Ascending aorta (tissue), 2 donors: Measurements from ENCODE around the gene ARRDC2. TPM values are rescaled to one million over a fixed set of nuclear protein-coding genes. Genes with fewer than 3 reads are reported as not detected.
"Not testable (repeated sequence)": the region's sequence is repeated elsewhere in the genome, so short reads cannot be mapped to it uniquely, and the experiment has no call there.

ENCODE experiments used
- DNase-seq, 2 donors: peaks; one replicate each; pipeline ENCODE4 v3.0.0-alpha.2; 2019; ENCODE audit warnings: low spot score in 2 of 2
- H3K27ac ChIP-seq, 2 donors: fragments of 200-600 bp; sonication (generic); one replicate each; pipeline ENCODE4 v1.5.1; 2016 to 2017; ENCODE audit warnings: mild to moderate bottlenecking in 1 of 2
- H3K27me3 ChIP-seq: fragments of 200-600 bp; sonication (generic); one replicate; pipeline ENCODE4 v1.5.1; 2017
- H3K36me3 ChIP-seq, 2 donors: fragments of 200-600 bp; sonication (generic); one replicate each; pipeline ENCODE4 v1.5.1; 2016
- H3K4me1 ChIP-seq, 2 donors: fragments of 200-600 bp; sonication (generic); one replicate each; pipeline ENCODE4 v1.5.1; 2016 to 2017; ENCODE audit warnings: mild to moderate bottlenecking in 1 of 2
- H3K4me3 ChIP-seq, 2 donors: fragments of 200-600 bp; sonication (generic); one replicate each; pipeline ENCODE4 v1.5.1; 2016 to 2017; ENCODE audit warnings: mild to moderate bottlenecking in 1 of 2
- H3K9me3 ChIP-seq, 2 donors: fragments of 200-600 bp; sonication (generic); one replicate each; pipeline ENCODE4 v1.5.1; 2016
- CTCF ChIP-seq, 3 experiments: fragments of 200-600 bp in 2 of 3; fragments of 450-650 bp in 1 of 3; sonication (generic) in 2 of 3; IDR thresholded peaks; one replicate each; pipeline ENCODE4 v1.5.1; 2016 to 2019; ENCODE audit warnings: antibody characterized with exemption in 3 of 3, mild to moderate bottlenecking in 1 of 3, moderate library complexity in 1 of 3
- intact Hi-C: fragments of 100-400 bp; cut with DNase I; formaldehyde crosslinking; loops from one replicate; pipeline ENCODE4 v1.15.1; 2023
- total RNA-seq: library from RNA; depleted of rRNA; stranded (reverse); fragments of >200 nt; gene quantifications from one replicate; pipeline ENCODE4 v1.1.0, GENCODE V29; 2016

The ARRDC2 gene
- total RNA-seq, 1 donor from 2014 or later = 443 TPM

GRCh38 chr19:17985037-17985818 is 22.7 kb upstream of the ARRDC2 start:
- H3K4me1 ChIP-seq = no peaks in the 10 kb centered on the region
- H3K27me3 ChIP-seq = no peaks in the 10 kb centered on the region
- no peak for TF ChIP-seq CTCF (IDR thresholded peaks at IDR 0.05)
- intact Hi-C loops = no loop called here
- DNase-seq = no peak
- H3K36me3 ChIP-seq = no peaks in the 10 kb centered on the region
- no peak overlapping the region for H3K4me3 ChIP-seq
- no peaks in the 10 kb centered on the region for H3K9me3 ChIP-seq
- H3K27ac ChIP-seq = no peak overlapping the region

- H3K27ac ChIP-seq, DNase-seq, H3K36me3 ChIP-seq, H3K4me3 ChIP-seq, H3K27me3 ChIP-seq, H3K4me1 ChIP-seq, intact Hi-C loops, H3K9me3 ChIP-seq: not testable (repeated sequence)
Measured at GRCh38 chr19:17986569-17986968, 21.4 kb upstream of the ARRDC2 start.

GRCh38 chr19:17988161-17988560 is 19.8 kb upstream of the ARRDC2 start:
- Histone ChIP-seq H3K9me3 (no peaks in the 10 kb centered on the region), H3K27ac (no peak overlapping the region), H3K36me3 (no peaks in the 10 kb centered on the region), H3K4me3 (no peak overlapping the region), H3K27me3 (no peaks in the 10 kb centered on the region), H3K4me1 (no peaks in the 10 kb centered on the region)
- no peak for TF ChIP-seq CTCF (IDR thresholded peaks at IDR 0.05)
- no peak for DNase-seq
- intact Hi-C loops = no loop called here

- intact Hi-C loops = no loop called here
- Histone ChIP-seq H3K9me3 (no peaks in the 10 kb centered on the region), H3K27me3 (no peaks in the 10 kb centered on the region), H3K36me3 (no peaks in the 10 kb centered on the region), H3K4me3 (no peak overlapping the region), H3K4me1 (no peaks in the 10 kb centered on the region), H3K27ac (no peak overlapping the region)
- no peak for TF ChIP-seq CTCF (IDR thresholded peaks at IDR 0.05)
- no peak for DNase-seq
Measured at GRCh38 chr19:17989425-17990094, 18.4 kb upstream of the ARRDC2 start.

- H3K27ac ChIP-seq = no peak overlapping the region
- no peaks in the 10 kb centered on the region for H3K27me3 ChIP-seq
- no peaks in the 10 kb centered on the region for H3K4me1 ChIP-seq
- no peak for TF ChIP-seq CTCF (IDR thresholded peaks at IDR 0.05)
- no peak for DNase-seq
- H3K36me3 ChIP-seq = no peaks in the 10 kb centered on the region
- intact Hi-C loops = no loop called here
- H3K4me3 ChIP-seq = no peak overlapping the region
- H3K9me3 ChIP-seq = no peaks in the 10 kb centered on the region
Measured at GRCh38 chr19:17993076-17993813, 14.7 kb upstream of the ARRDC2 start.
